HG02943 (cell line): ENCODE results near the gene CLASP1.
"Not testable (repeated sequence)": the region's sequence is repeated elsewhere in the genome, so short reads cannot be mapped to it uniquely, and the experiment has no call there.

Experiments used
- ATAC-seq: cut with Tn5 transposase; IDR thresholded peaks from one replicate; pipeline ENCODE4 v1.9.1; 2021; ENCODE audit warnings: mild to moderate bottlenecking, low read depth, moderate library complexity; ENCODE audit not compliant: unreplicated experiment

The CLASP1 gene

GRCh38 chr2:121340926-121341325 lies 308.3 kb downstream of the CLASP1 start:
- no peak for ATAC-seq

- ATAC-seq: no peak
Measured at GRCh38 chr2:121338281-121338680, 311.0 kb downstream of the CLASP1 start.

GRCh38 chr2:121336528-121337294 lies 312.6 kb downstream of the CLASP1 start:
- no peak for ATAC-seq

- ATAC-seq: no peak
Measured at GRCh38 chr2:121335294-121336290, 313.7 kb downstream of the CLASP1 start.

GRCh38 chr2:121334581-121335293 lies 314.5 kb downstream of the CLASP1 start:
- ATAC-seq: no peak

GRCh38 chr2:121333834-121334558 lies 315.3 kb downstream of the CLASP1 start:
- ATAC-seq: no peak

- ATAC-seq: no peak
Measured at GRCh38 chr2:121333231-121333630, 316.0 kb downstream of the CLASP1 start.

- ATAC-seq: not testable (repeated sequence)
Measured at GRCh38 chr2:121331324-121331723, 317.9 kb downstream of the CLASP1 start.

- ATAC-seq: no peak
Measured at GRCh38 chr2:121330921-121331320, 318.3 kb downstream of the CLASP1 start.

GRCh38 chr2:121329786-121330185 lies 319.5 kb downstream of the CLASP1 start:
- ATAC-seq: no peak

GRCh38 chr2:121326628-121327027 lies 322.6 kb downstream of the CLASP1 start:
- no peak for ATAC-seq

GRCh38 chr2:121324601-121325000 lies 324.7 kb downstream of the CLASP1 start:
- ATAC-seq: no peak

GRCh38 chr2:121321476-121321875 lies 327.8 kb downstream of the CLASP1 start:
- ATAC-seq: no peak

GRCh38 chr2:121319941-121320340 lies 329.3 kb downstream of the CLASP1 start:
- no peak for ATAC-seq

GRCh38 chr2:121316986-121317385 lies 332.3 kb downstream of the CLASP1 start:
- no peak for ATAC-seq

- not testable (repeated sequence) for ATAC-seq
Measured at GRCh38 chr2:121313701-121314100, 335.6 kb downstream of the CLASP1 start.

GRCh38 chr2:121309801-121310200 lies 339.5 kb downstream of the CLASP1 start:
- no peak for ATAC-seq

- ATAC-seq: no peak
Measured at GRCh38 chr2:121309323-121309722, 339.9 kb downstream of the CLASP1 start.

GRCh38 chr2:121307048-121307447 lies 342.2 kb downstream of the CLASP1 start:
- ATAC-seq: no peak

GRCh38 chr2:121304941-121305340 lies 344.3 kb downstream of the CLASP1 start:
- ATAC-seq: no peak
